AG20443 (cell line): ENCODE data around the gene MYG1.

Source experiments
- DNase-seq: peaks from one replicate; pipeline ENCODE4 v3.0.0; 2012; ENCODE audit warnings: low spot score, mixed read lengths

The MYG1 gene, protein sequence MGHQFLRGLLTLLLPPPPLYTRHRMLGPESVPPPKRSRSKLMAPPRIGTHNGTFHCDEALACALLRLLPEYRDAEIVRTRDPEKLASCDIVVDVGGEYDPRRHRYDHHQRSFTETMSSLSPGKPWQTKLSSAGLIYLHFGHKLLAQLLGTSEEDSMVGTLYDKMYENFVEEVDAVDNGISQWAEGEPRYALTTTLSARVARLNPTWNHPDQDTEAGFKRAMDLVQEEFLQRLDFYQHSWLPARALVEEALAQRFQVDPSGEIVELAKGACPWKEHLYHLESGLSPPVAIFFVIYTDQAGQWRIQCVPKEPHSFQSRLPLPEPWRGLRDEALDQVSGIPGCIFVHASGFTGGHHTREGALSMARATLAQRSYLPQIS

DNA sequence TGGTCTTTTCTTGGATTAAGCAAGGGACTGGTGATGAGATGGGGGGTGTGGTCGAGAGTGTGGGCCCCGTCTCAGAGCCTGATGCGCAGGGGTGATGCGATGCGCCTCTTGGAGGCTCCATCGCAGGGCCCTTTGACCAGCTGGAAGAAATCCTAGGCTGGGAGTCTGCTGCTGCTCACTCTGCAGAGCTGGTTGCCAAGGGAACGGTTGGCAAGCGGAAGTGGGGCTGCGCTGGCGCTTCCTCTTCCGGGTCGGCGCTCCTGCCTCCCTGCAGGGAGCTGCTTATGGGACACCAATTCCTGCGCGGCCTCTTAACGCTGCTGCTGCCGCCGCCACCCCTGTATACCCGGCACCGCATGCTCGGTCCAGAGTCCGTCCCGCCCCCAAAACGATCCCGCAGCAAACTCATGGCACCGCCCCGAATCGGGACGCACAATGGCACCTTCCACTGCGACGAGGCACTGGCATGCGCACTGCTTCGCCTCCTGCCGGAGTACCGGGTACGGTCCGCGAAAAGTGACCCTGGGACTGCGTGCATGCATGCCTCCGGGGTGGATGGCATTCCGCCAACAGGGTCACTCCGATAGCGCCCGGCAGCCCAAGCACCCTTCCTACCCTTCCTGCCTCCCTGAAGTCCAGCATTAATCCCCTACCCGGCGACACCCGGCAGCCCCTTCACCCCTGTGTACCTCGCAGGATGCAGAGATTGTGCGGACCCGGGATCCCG is at the start of gene MYG1:
MYG1 (plus strand) TSS at position 242 of the 727 bp plus-strand sequence; CDS start at position 285, 43 bp downstream.
- peak; percentile 85 for DNase-seq

DNA sequence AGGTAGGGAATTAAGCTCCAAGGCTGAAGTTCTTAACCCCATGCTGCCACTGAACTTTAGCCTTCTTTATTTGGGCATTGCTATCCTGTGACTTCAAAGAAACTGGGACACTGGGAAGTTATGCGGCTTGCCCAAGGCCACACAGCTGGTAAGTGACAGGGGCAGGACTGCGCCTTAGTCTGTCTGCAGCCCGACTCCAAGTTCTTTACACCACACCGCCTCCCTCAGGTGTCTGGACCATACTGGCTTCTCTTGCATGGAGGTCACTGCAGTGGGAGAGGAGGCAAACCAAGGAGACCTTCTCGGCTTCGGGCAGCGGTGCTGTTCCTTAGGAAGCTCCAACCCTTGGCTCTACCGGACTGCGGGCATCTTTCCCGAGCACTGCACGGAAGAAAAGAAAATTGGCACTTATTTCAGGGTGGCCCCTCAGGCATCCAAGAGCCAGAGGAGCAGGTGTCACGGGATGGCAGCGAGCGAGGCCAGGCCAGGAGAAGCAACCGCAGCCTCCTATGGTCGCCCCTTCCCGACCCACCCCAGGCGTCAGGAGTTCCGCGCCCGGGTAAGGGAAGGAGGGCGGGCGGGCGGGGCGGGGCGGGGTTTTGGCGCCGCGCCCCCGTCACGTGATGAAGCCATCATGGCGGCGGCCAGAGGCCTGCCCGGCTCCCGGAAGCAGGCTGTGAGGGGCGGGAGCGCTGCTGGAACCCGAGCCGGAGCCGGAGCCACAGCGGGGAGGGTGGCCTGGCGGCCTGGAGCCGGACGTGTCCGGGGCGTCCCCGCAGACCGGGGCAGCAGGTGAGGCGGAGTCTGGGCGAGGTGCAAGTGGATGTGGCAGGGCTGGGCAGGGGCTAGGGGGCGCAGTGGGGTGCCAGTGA is 47.8 kb upstream of the MYG1 start:
- peak; percentile 96 for DNase-seq

DNA sequence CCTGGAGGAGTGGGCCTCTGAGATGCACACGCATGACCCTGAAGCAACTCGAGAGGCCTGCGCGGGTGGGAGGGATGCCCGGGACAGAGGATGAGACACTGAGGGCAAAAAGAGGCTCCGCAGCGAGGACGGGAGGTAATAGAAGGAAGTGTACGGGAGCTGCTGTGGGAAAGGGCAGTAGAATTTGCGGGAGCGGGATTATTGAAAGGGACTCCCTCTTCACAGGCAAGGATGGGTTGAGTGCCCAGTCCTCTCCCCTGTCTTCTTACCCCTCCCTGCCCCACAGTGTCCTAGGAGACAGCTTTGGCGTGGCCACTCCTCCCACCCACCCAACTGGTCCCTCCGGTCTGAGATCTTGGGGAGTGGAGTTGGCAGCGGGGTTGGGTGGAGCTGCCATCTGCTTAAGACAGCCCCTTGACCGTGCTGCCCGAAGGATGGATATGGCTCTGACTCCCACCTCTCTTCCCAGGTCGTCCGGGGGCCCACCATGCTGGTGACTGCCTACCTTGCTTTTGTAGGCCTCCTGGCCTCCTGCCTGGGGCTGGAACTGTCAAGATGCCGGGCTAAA is 47.1 kb upstream of the MYG1 start:
- DNase-seq: no peak

DNA sequence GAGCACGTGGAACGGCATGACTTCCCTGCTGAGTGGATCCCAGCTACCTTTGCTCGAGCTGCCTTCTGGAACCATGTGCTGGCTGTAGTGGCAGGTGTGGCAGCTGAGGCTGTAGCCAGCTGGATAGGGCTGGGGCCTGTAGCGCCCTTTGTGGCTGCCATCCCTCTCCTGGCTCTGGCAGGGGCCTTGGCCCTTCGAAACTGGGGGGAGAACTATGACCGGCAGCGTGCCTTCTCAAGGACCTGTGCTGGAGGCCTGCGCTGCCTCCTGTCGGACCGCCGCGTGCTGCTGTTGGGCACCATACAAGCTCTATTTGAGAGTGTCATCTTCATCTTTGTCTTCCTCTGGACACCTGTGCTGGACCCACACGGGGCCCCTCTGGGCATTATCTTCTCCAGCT is 46.2 kb upstream of the MYG1 start:
- DNase-seq: no peak

DNA sequence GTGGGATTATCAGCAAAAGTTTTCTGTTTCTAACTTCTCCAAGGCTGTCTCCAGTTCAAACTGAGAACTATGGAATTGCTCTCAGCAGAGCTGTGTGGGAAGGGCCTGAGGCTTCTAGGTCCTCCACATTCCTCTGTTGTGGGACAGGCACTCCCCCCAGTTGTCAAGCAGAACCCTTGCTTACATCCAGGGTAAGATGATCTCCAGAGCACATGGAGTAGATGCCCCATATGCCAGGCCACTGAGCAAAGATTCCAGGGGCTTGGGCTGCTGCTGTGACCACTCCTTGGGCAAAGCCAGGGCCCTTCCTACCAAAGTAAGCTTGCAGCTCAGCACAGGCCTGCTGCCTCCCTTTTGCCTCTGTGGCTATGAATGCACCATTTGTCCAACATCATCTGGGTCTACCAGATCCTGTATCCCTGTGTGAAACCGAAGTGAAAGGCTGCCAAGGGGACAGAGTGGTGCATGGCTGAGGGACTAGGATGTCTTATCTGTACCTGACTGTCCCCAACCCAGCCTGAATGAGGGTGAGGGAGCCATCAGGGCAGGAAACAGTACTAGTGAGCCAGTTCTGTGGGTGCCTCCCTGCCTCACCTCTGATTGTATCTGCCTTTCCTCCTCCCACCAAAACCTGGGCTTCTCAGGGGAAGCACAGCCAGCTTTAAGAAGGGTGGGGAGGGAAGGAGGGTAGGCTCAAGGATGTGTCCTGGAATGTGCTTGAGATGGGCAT is 44.5 kb upstream of the MYG1 start:
- peak; percentile 2 for DNase-seq

DNA sequence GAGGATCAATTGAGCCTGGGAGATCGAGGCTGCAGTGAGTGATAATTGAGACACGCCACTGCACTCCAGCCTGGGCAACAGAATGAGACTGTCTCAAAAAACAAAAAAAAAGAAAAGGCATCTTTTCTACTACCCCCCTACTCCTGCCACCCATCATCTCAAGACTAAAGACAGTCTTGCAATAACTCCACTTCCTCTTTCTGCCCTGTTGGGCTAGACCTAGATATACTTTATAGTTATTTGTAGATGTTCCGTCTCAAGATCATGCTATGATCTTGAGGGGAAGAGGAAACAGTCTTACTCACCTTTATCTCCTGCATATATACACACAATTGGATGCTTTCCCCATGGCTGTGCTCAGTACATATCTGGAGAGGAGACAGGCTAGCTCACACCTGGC is 43.5 kb upstream of the MYG1 start:
- no peak for DNase-seq

DNA sequence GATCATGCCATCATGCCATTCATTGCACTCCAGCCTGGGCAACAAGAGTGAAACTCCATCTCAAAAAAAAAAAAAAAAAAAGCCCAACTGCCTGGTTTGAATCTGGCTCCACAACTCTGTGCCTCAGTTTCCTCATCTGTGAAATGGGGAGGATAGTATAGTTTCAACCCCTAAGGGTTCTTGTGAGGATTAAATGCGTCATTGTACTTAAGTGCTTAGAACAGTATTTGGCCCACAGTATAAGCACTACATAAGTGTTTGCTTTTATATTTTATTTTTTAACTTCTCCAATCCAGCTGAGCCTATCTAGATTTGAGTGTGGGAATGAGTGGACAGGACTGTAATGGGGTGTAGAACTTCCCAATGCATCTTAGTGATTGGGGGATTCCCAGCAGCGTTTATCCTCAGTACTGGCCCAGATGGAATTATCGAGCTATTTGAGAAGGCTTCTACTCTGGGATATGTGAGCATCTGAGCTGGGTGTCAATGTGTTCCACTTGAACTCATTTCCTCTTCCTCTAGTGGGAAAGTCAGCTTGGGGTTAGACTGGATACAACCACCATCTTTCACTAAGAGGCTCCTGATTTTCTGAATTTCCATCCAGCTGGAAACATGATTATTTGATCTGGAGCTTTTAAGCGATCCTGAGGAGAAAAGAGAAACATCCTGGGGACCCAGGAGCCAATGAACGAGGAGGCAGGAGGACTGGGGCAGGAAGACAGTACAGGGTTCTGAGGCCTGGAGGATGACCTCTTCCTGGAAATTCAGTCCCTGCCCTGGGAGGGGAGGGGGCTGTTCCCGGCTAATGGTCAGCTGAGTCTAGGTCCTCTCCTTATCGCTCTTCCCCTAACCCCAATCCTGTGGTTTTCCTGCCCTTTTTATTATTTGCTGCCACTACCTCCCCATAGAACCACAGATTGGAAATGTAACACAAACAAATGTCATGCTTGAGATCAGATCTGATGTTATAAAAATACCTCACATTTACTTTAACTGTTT is 40.7 kb upstream of the MYG1 start:
- DNase-seq: no peak

DNA sequence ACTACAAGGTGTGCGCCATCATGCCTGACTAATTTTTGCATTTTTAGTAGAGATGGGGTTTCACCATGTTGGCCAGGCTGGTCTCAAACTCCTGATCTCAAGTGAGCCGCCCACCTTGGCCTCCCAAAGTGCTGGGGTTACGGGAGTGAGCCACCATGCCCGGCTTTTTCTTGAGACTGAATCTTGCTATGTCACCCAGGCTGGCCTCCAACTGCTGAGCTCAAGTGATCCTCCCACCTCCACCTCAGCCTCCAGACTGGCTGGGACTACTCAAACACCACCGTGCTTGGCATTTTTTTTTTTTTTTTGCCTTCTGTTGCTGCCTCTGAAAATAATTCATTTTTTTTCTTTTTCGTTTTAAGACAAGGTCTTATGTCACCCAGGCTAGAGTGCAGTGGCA is 39.6 kb upstream of the MYG1 start:
- DNase-seq: no peak

DNA sequence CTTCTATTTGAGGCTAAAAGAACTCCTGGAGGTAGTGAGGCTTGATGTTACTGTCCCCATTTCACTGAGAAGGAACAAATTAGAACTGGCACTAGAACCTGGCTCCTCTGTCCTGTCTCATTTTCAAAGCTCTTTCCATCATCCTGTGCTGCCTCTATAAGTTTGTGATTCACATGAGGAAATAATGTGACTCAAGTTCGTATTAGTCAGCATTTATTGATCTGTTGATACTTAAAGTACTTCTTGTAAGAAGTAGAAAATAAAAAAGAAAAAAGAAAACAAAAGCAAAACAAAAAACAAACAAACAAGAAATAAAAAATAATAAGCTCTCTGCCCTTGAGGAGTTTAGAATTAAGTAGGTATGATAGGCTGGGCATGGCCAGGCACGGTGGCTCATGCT is 33.7 kb upstream of the MYG1 start:
- DNase-seq: no peak

DNA sequence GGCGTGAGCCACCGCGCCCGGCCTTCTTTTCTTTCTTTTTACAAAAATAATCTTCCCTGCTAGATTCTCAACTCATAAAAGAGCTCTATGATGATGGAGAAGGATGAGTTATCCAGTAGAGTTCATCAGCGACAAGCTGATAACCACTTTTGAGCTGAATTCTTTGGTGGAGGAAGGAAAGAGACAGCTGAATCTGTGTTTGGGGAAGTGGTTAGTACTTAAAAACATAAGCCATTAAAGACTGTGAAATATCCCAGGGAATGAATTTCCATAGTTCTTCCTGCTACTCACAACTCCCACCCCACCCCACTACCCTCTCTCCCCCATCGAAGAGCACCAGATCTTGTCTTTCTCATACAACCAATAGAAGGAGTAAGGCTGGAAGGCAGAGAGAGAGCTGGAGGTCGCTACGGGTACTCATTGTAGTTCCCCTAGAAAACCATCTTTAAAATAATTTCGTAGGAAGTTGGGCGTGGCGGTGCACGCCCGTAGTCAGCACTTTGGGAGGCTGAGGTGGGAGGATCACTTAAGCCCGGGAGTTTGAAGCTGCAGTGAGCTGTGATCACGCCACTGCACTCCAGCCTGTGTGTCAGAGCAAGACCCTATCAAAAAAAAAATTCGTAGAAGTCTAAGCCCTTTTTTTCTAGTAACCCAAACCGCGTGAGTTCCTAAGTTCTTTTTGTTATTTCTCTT is 32.0 kb upstream of the MYG1 start:
- DNase-seq: no peak

DNA sequence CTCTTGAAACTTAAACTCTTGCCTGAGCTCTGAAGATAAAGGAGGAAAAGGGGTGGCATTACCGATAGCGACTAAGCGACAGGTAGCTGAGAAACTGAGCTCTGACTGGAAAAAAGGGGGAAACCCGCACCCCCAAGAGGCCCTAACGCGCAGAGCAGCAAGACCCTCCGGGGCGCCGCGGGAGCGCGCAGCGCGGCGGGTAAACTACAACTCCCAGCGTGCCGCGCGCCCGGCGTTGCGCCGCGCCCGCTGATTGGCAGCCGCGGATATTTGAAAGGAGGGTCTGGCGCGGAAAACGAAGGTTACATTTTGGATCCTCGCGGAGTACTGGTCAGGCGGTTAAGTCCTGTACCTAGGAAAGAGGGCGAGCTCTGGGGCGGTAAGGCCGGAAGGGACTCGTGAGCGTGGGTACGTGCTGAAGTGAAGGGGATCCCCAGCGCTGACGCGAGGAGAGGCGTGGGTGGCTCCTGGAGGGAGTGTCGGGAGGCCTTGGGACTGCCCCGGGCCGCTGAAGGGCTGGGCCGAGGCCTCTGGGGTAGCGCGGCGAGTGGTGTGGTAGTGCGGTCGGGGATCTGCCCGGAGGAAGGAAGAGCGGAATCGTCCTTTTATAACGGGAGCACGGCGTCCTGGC is 31.4 kb upstream of the MYG1 start, which contains the start of gene ESPL1:
ESPL1 (plus strand) TSS at position 301 of the 631 bp plus-strand sequence. CDS start 468 bp downstream, outside the sequence.
- DNase-seq: peak; percentile 93

DNA sequence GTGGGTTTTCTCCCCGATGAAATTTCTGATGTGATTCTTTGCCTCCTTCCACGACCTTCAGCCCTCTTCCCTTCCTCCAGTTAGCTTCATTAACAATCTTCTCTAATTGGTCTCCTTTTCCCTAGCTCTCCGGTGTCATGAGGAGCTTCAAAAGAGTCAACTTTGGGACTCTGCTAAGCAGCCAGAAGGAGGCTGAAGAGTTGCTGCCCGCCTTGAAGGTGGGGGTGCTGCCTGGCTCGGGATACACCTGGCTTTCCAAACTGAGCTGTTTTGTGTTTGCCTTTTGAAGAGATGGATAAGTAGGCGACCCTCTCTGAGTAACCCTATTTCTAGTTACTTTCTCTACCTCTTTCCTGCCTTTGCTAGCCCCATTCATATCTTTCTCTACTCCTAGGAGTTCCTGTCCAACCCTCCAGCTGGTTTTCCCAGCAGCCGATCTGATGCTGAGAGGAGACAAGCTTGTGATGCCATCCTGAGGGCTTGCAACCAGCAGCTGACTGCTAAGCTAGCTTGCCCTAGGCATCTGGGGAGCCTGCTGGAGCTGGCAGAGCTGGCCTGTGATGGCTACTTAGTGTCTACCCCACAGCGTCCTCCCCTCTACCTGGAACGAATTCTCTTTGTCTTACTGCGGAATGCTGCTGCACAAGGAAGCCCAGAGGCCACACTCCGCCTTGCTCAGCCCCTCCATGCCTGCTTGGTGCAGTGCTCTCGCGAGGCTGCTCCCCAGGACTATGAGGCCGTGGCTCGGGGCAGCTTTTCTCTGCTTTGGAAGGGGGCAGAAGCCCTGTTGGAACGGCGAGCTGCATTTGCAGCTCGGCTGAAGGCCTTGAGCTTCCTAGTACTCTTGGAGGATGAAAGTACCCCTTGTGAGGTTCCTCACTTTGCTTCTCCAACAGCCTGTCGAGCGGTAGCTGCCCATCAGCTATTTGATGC is 30.6 kb upstream of the MYG1 start:
- DNase-seq: peak; percentile 34

DNA sequence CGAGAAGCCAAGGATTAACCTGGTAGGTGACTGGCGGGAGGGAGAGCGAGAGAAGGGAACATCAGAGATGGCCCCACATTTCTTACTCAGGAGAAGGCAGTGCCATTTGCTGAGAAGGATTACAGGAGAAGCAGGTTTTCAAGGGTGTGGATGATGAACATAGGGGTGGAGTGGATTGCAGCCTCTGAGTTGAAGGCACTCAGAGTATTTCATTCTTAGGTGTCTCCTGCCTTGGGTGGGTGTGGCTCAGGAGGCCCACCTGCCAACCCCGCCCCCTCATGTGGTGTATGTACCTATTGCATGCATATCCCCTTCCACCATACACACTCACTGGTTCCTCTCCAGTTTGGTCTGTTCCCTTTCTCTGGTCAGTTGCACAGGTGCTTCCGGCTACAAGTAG is 25.1 kb upstream of the MYG1 start:
- no peak for DNase-seq

DNA sequence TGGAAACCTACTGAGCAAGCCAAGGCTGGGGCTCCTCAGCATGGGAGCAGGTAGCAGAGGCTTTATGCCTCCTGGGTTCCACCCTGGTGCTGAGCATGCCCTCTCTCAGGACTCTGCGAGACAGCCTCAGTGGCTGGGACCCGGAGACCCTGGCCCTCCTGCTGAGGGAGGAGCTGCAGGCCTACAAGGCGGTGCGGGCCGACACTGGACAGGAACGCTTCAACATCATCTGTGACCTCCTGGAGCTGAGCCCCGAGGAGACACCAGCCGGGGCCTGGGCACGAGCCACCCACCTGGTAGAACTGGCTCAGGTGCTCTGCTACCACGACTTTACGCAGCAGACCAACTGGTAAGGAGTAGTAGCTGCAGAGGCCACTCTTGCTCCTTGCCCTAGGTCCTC is 23.0 kb upstream of the MYG1 start:
- DNase-seq: no peak

DNA sequence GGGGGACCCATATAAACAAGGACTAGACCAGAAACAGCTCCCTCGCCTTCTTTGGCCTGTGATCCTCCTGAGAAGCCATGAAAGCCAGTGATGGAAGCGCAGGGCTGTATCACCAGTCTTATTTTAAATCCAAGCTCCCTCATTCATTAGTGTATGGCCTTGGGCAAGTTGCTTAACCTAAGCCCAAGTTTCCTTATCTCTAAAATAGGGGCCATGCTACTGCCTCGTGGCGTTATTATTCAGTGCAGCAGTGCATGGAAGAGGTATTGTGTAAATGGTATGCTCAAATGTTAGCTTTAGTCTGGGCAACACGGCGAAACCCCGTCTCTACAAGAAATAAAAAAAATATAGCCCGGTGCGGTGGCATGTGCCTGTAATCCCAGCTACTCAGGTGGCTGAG is 21.5 kb upstream of the MYG1 start:
- no peak for DNase-seq

DNA sequence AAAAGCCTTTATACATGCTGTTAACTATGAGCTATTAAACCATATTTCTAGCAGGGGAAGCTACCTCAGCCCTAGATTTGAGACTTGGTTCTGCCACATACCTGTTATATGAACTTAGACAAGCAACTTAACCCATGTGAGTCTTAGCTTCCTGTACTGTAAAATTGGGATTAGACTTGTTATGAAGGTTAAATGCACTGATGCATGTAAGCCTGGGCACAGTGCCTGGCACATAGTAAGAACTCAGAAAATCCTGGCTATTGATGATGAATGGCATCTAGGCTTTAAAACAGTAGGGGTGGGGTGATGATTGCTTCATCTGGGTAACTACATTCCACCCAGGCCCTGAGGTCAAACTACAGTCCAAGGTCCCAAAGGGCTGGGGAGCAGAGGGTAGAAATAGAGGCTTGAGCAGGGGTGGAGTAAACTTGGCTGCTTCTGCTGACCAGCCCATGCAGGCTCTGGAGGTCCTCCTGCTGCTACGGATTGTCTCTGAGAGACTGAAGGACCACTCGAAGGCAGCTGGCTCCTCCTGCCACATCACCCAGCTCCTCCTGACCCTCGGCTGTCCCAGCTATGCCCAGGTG is 20.1 kb upstream of the MYG1 start:
- DNase-seq: no peak

DNA sequence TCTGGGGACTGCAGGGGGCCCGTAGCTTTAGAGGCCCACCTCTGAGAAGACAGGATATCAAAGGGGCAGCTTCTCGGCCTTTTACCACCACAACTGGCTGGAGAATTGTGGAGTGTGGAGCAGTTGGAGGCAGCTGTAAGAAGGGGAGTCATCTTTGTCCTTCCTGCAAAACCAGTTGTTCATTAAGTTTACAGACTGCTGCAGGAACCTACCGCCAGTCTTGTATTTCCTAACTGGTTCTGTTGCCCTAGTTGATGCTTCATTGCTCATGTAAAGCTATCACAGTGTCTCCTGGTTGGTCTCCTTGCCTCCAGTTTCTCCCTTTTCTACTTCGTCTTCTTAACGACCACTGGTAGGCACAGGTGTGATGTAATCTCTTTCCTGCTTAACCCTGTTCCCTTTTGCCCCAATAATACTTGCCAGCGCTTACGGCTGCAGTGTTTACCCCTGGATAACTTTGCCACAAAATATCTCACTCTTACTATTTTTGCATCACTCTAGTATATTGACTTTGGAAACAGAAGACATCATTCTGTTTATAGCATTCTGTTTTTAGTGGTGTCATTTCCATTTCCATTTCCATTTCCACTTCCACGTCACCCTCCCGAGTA is 19.5 kb upstream of the MYG1 start:
- DNase-seq: no peak
